ENCODE measurements around the gene DAZL. TPM values are rescaled to one million over a fixed set of nuclear protein-coding genes. Genes with fewer than 3 reads are reported as not detected.

The DAZL gene
- total and polyA plus RNA-seq, 4 donors, result not detected

DNA sequence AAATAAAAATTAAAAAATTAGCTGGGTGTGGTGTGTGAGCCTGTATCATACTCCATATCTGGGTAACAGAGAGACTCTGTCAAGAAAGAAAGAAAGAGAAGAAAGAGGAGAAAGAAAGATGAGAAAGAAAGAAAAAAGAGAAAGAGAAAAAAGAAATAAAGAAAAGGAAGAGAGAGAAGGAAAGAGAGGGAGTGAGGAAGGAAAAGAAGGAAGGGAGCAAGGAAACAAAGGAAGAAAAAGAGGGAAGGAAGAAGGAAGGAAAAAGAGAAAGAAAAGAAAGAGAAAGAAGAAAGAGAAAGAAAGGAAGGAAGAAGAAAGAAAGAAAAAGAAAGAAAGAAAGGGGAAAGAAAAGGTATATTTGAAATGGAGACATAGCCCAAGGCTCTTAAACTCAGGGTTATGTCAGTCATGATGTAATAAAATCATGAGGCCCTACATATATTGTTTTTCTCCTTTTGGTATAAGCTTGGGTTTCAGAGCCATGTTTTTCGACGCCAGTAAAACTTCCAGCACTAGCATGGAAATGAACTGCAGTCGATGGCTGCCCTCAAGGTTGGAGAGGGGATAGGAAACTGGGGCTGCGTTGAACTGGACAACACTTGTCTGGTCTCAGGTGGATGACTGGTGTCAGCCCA lies 53.8 kb downstream of the DAZL start:
- peaks cover 0 to 3% of the 10 kb centered on the region in 2 donors for H3K4me1 ChIP-seq (ENCODE audit: control insufficient read depth in 1 of 2, insufficient read depth in 2 of 2, low read length in 2 of 2)
- H3K36me3 ChIP-seq (ENCODE audit: control insufficient read depth in 1 of 2, insufficient read depth in 2 of 2, low read length in 1 of 2), result no peaks in the 10 kb centered on the region
- H3K4me3 ChIP-seq (ENCODE audit: low read length in 2 of 2), result no peak overlapping the region
- ATAC-seq (ENCODE audit: low FRiP score), result no peak
- 81 to 91% methylated on average over 4 of the region's 4 CpGs for WGBS, 2 donors
- H3K27me3 ChIP-seq (ENCODE audit: control insufficient read depth in 1 of 2, insufficient read depth in 2 of 2, low read length in 1 of 2), result peaks cover 0 to 4% of the 10 kb centered on the region in 2 donors
- DNase-seq, result no peak
- intact Hi-C loops (cut with DNase I), result loop anchor here (5.0 kb wide), 1 partner anchor 284 kb away; the partner anchor contains the start of gene OXNAD1 (in 2 of the 2)
- peaks cover 6% of the 10 kb centered on the region for H3K9me3 ChIP-seq (ENCODE audit: control insufficient read depth, low read length)
- no peak overlapping the region for H3K27ac ChIP-seq (ENCODE audit: low read depth in 1 of 2, low read length in 2 of 2)

GRCh38 chr3:16550676-16551341 lies 54.4 kb downstream of the DAZL start:
- DNase-seq (peak in 1 of 2 donors; percentile 54), ATAC-seq (ENCODE audit: low FRiP score) (peak; percentile 90)
- Histone ChIP-seq H3K9me3 (ENCODE audit: control insufficient read depth, low read length) (peaks cover 6% of the 10 kb centered on the region), H3K4me3 (ENCODE audit: low read length in 2 of 2) (peak overlapping the region in 1 of 2 donors; percentile 48), H3K4me1 (ENCODE audit: control insufficient read depth in 1 of 2, insufficient read depth in 2 of 2, low read length in 2 of 2) (peaks cover 0 to 3% of the 10 kb centered on the region in 2 donors), H3K36me3 (ENCODE audit: control insufficient read depth in 1 of 2, insufficient read depth in 2 of 2, low read length in 1 of 2) (no peaks in the 10 kb centered on the region), H3K27me3 (ENCODE audit: control insufficient read depth in 1 of 2, insufficient read depth in 2 of 2, low read length in 1 of 2) (peaks cover 0 to 4% of the 10 kb centered on the region in 2 donors), H3K27ac (ENCODE audit: low read depth in 1 of 2, low read length in 2 of 2) (no peak overlapping the region)
- intact Hi-C loops (cut with DNase I), result loop anchor here (1.0 to 5.0 kb wide), 2 partner anchors 261 to 284 kb away; partner anchors contain the start of gene OXNAD1 (in 2 of the 2)
- WGBS, 2 donors, result 13 to 14% methylated on average over 7 of the region's 7 CpGs

- Histone ChIP-seq H3K4me1 (ENCODE audit: control insufficient read depth in 1 of 2, insufficient read depth in 2 of 2, low read length in 2 of 2) (peaks cover 0 to 3% of the 10 kb centered on the region in 2 donors), H3K27ac (ENCODE audit: low read depth in 1 of 2, low read length in 2 of 2) (no peak overlapping the region), H3K27me3 (ENCODE audit: control insufficient read depth in 1 of 2, insufficient read depth in 2 of 2, low read length in 1 of 2) (peaks cover 0 to 4% of the 10 kb centered on the region in 2 donors), H3K4me3 (ENCODE audit: low read length in 2 of 2) (peak overlapping the region in 1 of 2 donors; percentile 48), H3K36me3 (ENCODE audit: control insufficient read depth in 1 of 2, insufficient read depth in 2 of 2, low read length in 1 of 2) (no peaks in the 10 kb centered on the region), H3K9me3 (ENCODE audit: control insufficient read depth, low read length) (peaks cover 6% of the 10 kb centered on the region)
- intact Hi-C loops (cut with DNase I), result loop anchor here (1.0 to 5.0 kb wide), 2 partner anchors 260 to 283 kb away; partner anchors contain the start of gene OXNAD1 (in 2 of the 2)
- WGBS, 2 donors, result 15 to 21% methylated on average over 4 of the region's 4 CpGs
- ATAC-seq (ENCODE audit: low FRiP score) (no peak), DNase-seq (no peak)
These were observed 54.9 kb downstream of the DAZL start for GRCh38 chr3:16550305-16550675.

DNA sequence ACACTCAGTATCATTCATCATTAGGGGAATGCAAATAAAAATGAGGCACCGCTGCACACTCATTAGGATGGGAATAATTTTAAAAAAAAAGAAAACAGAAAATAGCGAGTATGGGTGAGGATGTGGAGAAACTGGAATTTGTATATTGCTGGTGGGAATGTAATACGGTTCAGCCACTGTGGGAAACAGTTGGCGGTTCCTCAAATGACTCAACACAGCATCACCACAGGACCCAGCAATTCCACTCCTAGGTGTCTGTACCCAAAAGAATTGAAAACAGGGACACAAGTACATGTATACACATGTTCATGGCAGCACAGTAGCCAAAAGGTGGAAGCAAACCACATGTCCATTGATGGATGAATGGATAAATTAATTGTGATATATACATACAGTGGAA lies 56.5 kb downstream of the DAZL start:
- ATAC-seq (ENCODE audit: low FRiP score), result no peak
- H3K36me3 ChIP-seq (ENCODE audit: control insufficient read depth in 1 of 2, insufficient read depth in 2 of 2, low read length in 1 of 2), result no peaks in the 10 kb centered on the region
- H3K4me1 ChIP-seq (ENCODE audit: control insufficient read depth in 1 of 2, insufficient read depth in 2 of 2, low read length in 2 of 2), result peaks cover 0 to 3% of the 10 kb centered on the region in 2 donors
- H3K27me3 ChIP-seq (ENCODE audit: control insufficient read depth in 1 of 2, insufficient read depth in 2 of 2, low read length in 1 of 2), result peaks cover 0 to 2% of the 10 kb centered on the region in 2 donors
- H3K27ac ChIP-seq (ENCODE audit: low read depth in 1 of 2, low read length in 2 of 2), result no peak overlapping the region
- intact Hi-C loops (cut with DNase I), result no loop called here
- 78 to 80% methylated on average over 4 of the region's 4 CpGs for WGBS, 2 donors
- no peak overlapping the region for H3K4me3 ChIP-seq (ENCODE audit: low read length in 2 of 2)
- no peak for DNase-seq
- H3K9me3 ChIP-seq (ENCODE audit: control insufficient read depth, low read length), result peaks cover 1% of the 10 kb centered on the region

- WGBS, 2 donors, result 88 to 92% methylated on average over 4 of the region's 4 CpGs
These were observed 57.5 kb downstream of the DAZL start for GRCh38 chr3:16547561-16548357.

GRCh38 chr3:16546186-16547010 lies 58.8 kb downstream of the DAZL start:
- 85% methylated on average over 12 of the region's 12 CpGs for WGBS, 2 donors
- H3K4me1 ChIP-seq (ENCODE audit: control insufficient read depth in 1 of 2, insufficient read depth in 2 of 2, low read length in 2 of 2), result peaks cover 0 to 3% of the 10 kb centered on the region in 2 donors
- H3K9me3 ChIP-seq (ENCODE audit: control insufficient read depth, low read length), result no peaks in the 10 kb centered on the region
- ATAC-seq (ENCODE audit: low FRiP score), result no peak
- no peak overlapping the region for H3K27ac ChIP-seq (ENCODE audit: low read depth in 1 of 2, low read length in 2 of 2)
- intact Hi-C loops (cut with DNase I), result no loop called here
- H3K4me3 ChIP-seq (ENCODE audit: low read length in 2 of 2), result no peak overlapping the region
- DNase-seq, result no peak
- H3K27me3 ChIP-seq (ENCODE audit: control insufficient read depth in 1 of 2, insufficient read depth in 2 of 2, low read length in 1 of 2), result no peaks in the 10 kb centered on the region
- no peaks in the 10 kb centered on the region for H3K36me3 ChIP-seq (ENCODE audit: control insufficient read depth in 1 of 2, insufficient read depth in 2 of 2, low read length in 1 of 2)

More at GRCh38 chr3:16547561-16548357, 57.5 kb downstream of the DAZL start:
- H3K27ac ChIP-seq (ENCODE audit: low read depth in 1 of 2, low read length in 2 of 2), result no peak overlapping the region
- ATAC-seq (ENCODE audit: low FRiP score) (no peak), DNase-seq (no peak)
- H3K9me3 ChIP-seq (ENCODE audit: control insufficient read depth, low read length), result no peaks in the 10 kb centered on the region
- no peaks in the 10 kb centered on the region for H3K36me3 ChIP-seq (ENCODE audit: control insufficient read depth in 1 of 2, insufficient read depth in 2 of 2, low read length in 1 of 2)
- H3K4me3 ChIP-seq (ENCODE audit: low read length in 2 of 2), result no peak overlapping the region
- H3K27me3 ChIP-seq (ENCODE audit: control insufficient read depth in 1 of 2, insufficient read depth in 2 of 2, low read length in 1 of 2), result no peaks in the 10 kb centered on the region
- intact Hi-C loops (cut with DNase I), result no loop called here
- peaks cover 0 to 3% of the 10 kb centered on the region in 2 donors for H3K4me1 ChIP-seq (ENCODE audit: control insufficient read depth in 1 of 2, insufficient read depth in 2 of 2, low read length in 2 of 2)

- intact Hi-C loops (cut with DNase I), result no loop called here
- H3K27me3 ChIP-seq (ENCODE audit: control insufficient read depth in 1 of 2, insufficient read depth in 2 of 2, low read length in 1 of 2), result no peaks in the 10 kb centered on the region
These were observed 59.6 kb downstream of the DAZL start for GRCh38 chr3:16545413-16546185.

More at GRCh38 chr3:16545413-16546185, 59.6 kb downstream of the DAZL start:
- WGBS, 2 donors, result 83 to 85% methylated on average over 10 of the region's 10 CpGs
- ATAC-seq (ENCODE audit: low FRiP score), result no peak
- no peaks in the 10 kb centered on the region for H3K36me3 ChIP-seq (ENCODE audit: control insufficient read depth in 1 of 2, insufficient read depth in 2 of 2, low read length in 1 of 2)
- peaks cover 0 to 3% of the 10 kb centered on the region in 2 donors for H3K4me1 ChIP-seq (ENCODE audit: control insufficient read depth in 1 of 2, insufficient read depth in 2 of 2, low read length in 2 of 2)
- DNase-seq, result no peak
- no peak overlapping the region for H3K27ac ChIP-seq (ENCODE audit: low read depth in 1 of 2, low read length in 2 of 2)
- no peak overlapping the region for H3K4me3 ChIP-seq (ENCODE audit: low read length in 2 of 2)
- H3K9me3 ChIP-seq (ENCODE audit: control insufficient read depth, low read length), result no peaks in the 10 kb centered on the region

Measured in aorta (tissue), 5 donors.